ENCODE measurements around the gene FRMD4A.

The FRMD4A gene

DNA sequence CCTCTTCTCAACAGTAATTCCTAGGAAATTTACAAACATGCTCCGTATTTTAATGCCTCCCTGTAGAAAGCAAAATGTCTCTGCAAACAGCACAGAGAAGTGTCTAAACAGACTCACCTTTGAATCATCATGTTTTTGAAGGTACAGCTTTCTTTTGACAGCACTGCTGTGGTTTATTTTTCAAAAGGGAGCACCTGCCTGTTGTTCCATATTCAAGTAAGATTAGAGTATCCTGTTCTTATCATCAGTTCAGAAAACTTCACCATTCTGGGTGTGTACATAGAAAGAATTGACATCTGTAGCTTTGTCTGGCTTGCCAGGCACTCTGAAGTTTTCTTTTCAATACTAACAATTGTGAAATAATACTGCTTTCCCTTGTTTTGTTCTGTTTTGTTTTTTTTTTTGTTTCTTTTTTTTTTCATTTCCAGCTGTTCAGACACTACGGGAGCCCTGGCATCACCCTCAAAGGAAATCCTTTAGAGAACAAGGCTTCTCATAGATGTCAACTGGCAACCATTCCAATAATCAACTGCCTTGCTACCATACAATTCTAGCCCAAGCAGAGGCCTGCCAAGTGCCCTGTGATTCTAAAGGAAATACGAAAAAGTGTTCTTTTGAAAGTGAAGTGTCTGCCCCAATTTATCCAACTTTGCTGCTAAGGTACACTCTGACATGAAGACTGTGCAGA, 468.0 kb downstream of the FRMD4A start:
- TF ChIP-seq ZBTB7A (IDR thresholded peaks at IDR 0.05; ENCODE audit: low read depth) (no peak), TAF1 (IDR thresholded peaks at IDR 0.05; ENCODE audit: low read depth) (no peak)
- TF ChIP-seq, protein P1, sequence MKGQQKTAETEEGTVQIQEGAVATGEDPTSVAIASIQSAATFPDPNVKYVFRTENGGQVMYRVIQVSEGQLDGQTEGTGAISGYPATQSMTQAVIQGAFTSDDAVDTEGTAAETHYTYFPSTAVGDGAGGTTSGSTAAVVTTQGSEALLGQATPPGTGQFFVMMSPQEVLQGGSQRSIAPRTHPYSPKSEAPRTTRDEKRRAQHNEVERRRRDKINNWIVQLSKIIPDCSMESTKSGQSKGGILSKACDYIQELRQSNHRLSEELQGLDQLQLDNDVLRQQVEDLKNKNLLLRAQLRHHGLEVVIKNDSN (IDR thresholded peaks at IDR 0.05), result no peak

- no peak for TF ChIP-seq YY1 (IDR thresholded peaks at IDR 0.05; ENCODE audit: low read depth)
- no peak for TF ChIP-seq REST (IDR thresholded peaks at IDR 0.05; ENCODE audit: low read depth)
- TF ChIP-seq EGR1 (IDR thresholded peaks at IDR 0.05), result no peak
- TF ChIP-seq ZBTB7A (IDR thresholded peaks at IDR 0.05; ENCODE audit: low read depth), result no peak
- TF ChIP-seq, protein P1 (IDR thresholded peaks at IDR 0.05), result no peak
- no peak for TF ChIP-seq TCF12 (IDR thresholded peaks at IDR 0.05; ENCODE audit: low read depth)
These were observed 469.8 kb downstream of the FRMD4A start for GRCh38 chr10:13860886-13861285.

GRCh38 chr10:13859979-13860654, 470.6 kb downstream of the FRMD4A start:
- TF ChIP-seq EGR1 (IDR thresholded peaks at IDR 0.05), result no peak
- TF ChIP-seq EP300 (IDR thresholded peaks at IDR 0.05; ENCODE audit: borderline replicate concordance), result no peak
- TF ChIP-seq REST (IDR thresholded peaks at IDR 0.05; ENCODE audit: low read depth), result no peak
- no peak for TF ChIP-seq ZBTB7A (IDR thresholded peaks at IDR 0.05; ENCODE audit: low read depth)
- TF ChIP-seq MAX (IDR thresholded peaks at IDR 0.05), result no peak
- TF ChIP-seq RAD21 (IDR thresholded peaks at IDR 0.05; ENCODE audit: low read depth), result no peak
- TF ChIP-seq TEAD4 (IDR thresholded peaks at IDR 0.05), result no peak
- TF ChIP-seq FOXM1 (IDR thresholded peaks at IDR 0.05; ENCODE audit: borderline replicate concordance, low read depth), result no peak
- TF ChIP-seq CEBPB (IDR thresholded peaks at IDR 0.05), result no peak
- no peak for TF ChIP-seq TCF12 (IDR thresholded peaks at IDR 0.05; ENCODE audit: low read depth)
- no peak for TF ChIP-seq CREB1 (IDR thresholded peaks at IDR 0.05; ENCODE audit: low read depth)
- TF ChIP-seq YY1 (IDR thresholded peaks at IDR 0.05; ENCODE audit: low read depth), result no peak
- TF ChIP-seq, protein P1 (IDR thresholded peaks at IDR 0.05), result no peak
- TF ChIP-seq TAF1 (IDR thresholded peaks at IDR 0.05; ENCODE audit: low read depth), result no peak
- TF ChIP-seq NFIC (IDR thresholded peaks at IDR 0.05), result no peak

DNA sequence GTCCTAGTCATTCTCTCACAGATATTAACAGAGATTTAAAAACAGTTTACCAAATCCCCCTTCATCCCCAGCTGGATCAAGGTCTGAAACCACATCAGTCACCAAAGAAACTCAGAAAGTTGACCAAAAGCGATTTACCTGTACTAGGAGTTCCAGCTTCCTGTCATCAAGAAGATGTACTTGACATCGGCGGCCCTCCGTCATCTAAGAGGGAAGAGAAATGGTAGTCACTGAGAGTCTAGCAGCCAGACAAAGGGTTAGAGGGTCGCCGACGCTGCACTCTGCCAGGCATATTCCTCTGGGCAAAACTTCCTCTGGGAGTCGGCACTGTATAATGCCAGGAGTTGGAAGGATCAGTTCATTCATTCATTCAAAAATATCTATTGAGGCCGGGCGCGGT, 472.0 kb downstream of the FRMD4A start:
- TF ChIP-seq EGR1 (IDR thresholded peaks at IDR 0.05) (no peak), FOXM1 (IDR thresholded peaks at IDR 0.05; ENCODE audit: borderline replicate concordance, low read depth) (no peak), CREB1 (IDR thresholded peaks at IDR 0.05; ENCODE audit: low read depth) (no peak), RAD21 (IDR thresholded peaks at IDR 0.05; ENCODE audit: low read depth) (no peak), YY1 (IDR thresholded peaks at IDR 0.05; ENCODE audit: low read depth) (no peak), ZBTB7A (IDR thresholded peaks at IDR 0.05; ENCODE audit: low read depth) (no peak), EP300 (IDR thresholded peaks at IDR 0.05; ENCODE audit: borderline replicate concordance) (no peak), TCF12 (IDR thresholded peaks at IDR 0.05; ENCODE audit: low read depth) (no peak), NFIC (IDR thresholded peaks at IDR 0.05) (no peak), REST (IDR thresholded peaks at IDR 0.05; ENCODE audit: low read depth) (no peak), TEAD4 (IDR thresholded peaks at IDR 0.05) (no peak), TAF1 (IDR thresholded peaks at IDR 0.05; ENCODE audit: low read depth) (no peak), CEBPB (IDR thresholded peaks at IDR 0.05) (no peak)
- TF ChIP-seq, protein P1 (IDR thresholded peaks at IDR 0.05), result no peak

All from Ishikawa (cell line).